Activated CD4-positive, alpha-beta T cell treated with anti-CD3 and anti-CD28 coated beads, Interleukin-2, amount 10 ng/mL, durations not matched to agents 24 days and 14 days (primary cell): ENCODE results near the gene TEKT4. TPM values are rescaled to one million over a fixed set of nuclear protein-coding genes. Genes with fewer than 3 reads are reported as not detected.
"Not testable (repeated sequence)": the region's sequence is repeated elsewhere in the genome, so short reads cannot be mapped to it uniquely, and the experiment has no call there.

Source experiments
- DNase-seq: peaks from one replicate; pipeline ENCODE4 v3.0.0; 2022
- H3K27ac Mint-ChIP-seq: one replicate; pipeline ENCODE4 v1.8.0; 2022; ENCODE audit warnings: mild to moderate bottlenecking, mixed read lengths
- H3K27me3 Mint-ChIP-seq: one replicate; pipeline ENCODE4 v1.8.0; 2022; ENCODE audit warnings: mixed read lengths
- H3K36me3 Mint-ChIP-seq: one replicate; pipeline ENCODE4 v1.8.0; 2022; ENCODE audit warnings: low read depth, mild to moderate bottlenecking, mixed read lengths
- H3K4me1 Mint-ChIP-seq: one replicate; pipeline ENCODE4 v1.8.0; 2021; ENCODE audit warnings: mixed read lengths
- H3K4me3 Mint-ChIP-seq: one replicate; pipeline ENCODE4 v1.8.0; 2022; ENCODE audit warnings: mild to moderate bottlenecking, moderate library complexity, mixed read lengths
- H3K9me3 Mint-ChIP-seq: one replicate; pipeline ENCODE4 v1.8.0; 2021; ENCODE audit warnings: mixed read lengths
- intact Hi-C: fragments of 100-400 bp; cut with micrococcal nuclease; formaldehyde crosslinking; loops from one replicate; pipeline ENCODE4 v1.15.1; 2023
- total RNA-seq: library from RNA; stranded (reverse); gene quantifications from 2 replicates; pipeline ENCODE4 v1.2.3, GENCODE V29; 2022

Gene TEKT4
- total RNA-seq, 1 donor from 2014 or later: 0.49 TPM

DNA sequence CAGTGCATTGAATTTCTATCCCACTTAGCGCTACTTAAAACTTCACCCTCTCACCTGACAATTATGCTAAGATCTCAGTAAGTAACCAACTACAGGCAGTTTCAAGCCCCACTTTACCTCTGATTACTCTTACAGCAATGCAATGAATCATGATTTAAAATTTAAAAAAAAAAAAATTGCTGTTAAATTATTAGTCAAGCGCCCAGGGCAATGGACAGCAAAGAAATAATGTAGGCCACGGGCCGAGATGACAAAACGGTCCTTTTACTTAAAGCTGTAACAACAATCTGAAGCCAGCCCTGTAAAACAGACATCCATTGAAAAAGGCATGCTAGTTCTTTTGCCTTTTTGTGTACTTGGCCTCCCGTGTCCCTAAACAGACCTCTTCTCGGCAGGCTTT, 24.0 kb downstream of the TEKT4 start:
- H3K4me3 Mint-ChIP-seq: not testable (repeated sequence)

GRCh38 chr2:94906976-94907375, 35.7 kb downstream of the TEKT4 start:
- H3K36me3 Mint-ChIP-seq, intact Hi-C loops, H3K27me3 Mint-ChIP-seq, H3K4me1 Mint-ChIP-seq, H3K27ac Mint-ChIP-seq, DNase-seq, H3K4me3 Mint-ChIP-seq, H3K9me3 Mint-ChIP-seq: not testable (repeated sequence)

More for the DNA sequence above, 24.0 kb downstream of the TEKT4 start:
- H3K27ac Mint-ChIP-seq, H3K36me3 Mint-ChIP-seq, intact Hi-C loops, H3K9me3 Mint-ChIP-seq, DNase-seq, H3K4me1 Mint-ChIP-seq, H3K27me3 Mint-ChIP-seq: not testable (repeated sequence)

DNA sequence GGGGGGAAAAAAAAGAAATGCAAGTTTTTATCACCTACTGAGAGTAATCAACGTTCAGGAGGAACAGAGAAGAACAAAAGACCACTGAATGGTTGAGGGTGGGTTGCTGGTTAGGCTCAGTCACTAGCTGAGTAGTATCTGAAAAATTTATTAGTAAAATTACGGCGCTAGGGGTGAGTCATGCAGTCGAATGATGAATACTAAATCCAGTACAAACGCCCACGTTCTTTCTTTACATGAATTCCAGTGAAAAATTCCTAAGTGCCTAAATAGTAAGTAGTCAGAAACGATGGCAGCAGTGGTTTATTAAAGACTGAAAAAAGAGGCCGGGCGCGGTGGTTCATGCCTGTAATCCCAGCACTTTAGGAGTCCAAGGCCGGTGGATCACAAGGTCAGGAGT, 52.0 kb downstream of the TEKT4 start:
- intact Hi-C loops: no loop called here
- H3K9me3 Mint-ChIP-seq: no peaks in the 10 kb centered on the region
- no peaks in the 10 kb centered on the region for H3K36me3 Mint-ChIP-seq
- H3K4me3 Mint-ChIP-seq: no peak overlapping the region
- H3K27ac Mint-ChIP-seq: no peak overlapping the region
- H3K27me3 Mint-ChIP-seq: no peaks in the 10 kb centered on the region
- DNase-seq: no peak
- no peaks in the 10 kb centered on the region for H3K4me1 Mint-ChIP-seq

GRCh38 chr2:94924999-94925398, 53.8 kb downstream of the TEKT4 start:
- H3K27ac Mint-ChIP-seq, H3K4me3 Mint-ChIP-seq, H3K4me1 Mint-ChIP-seq, DNase-seq, H3K9me3 Mint-ChIP-seq, H3K27me3 Mint-ChIP-seq, intact Hi-C loops, H3K36me3 Mint-ChIP-seq: not testable (repeated sequence)

Other genes with a start within 250 kb of the TEKT4 start
- gene MAL, start 154.3 kb downstream of the TEKT4 start, total RNA-seq: 166 and 167 TPM in 2 replicates